ENCODE results near the gene DAND5. TPM values are rescaled to one million over a fixed set of nuclear protein-coding genes. Genes with fewer than 3 reads are reported as not detected.
A peak's percentile ranks its signal among the peaks of the same experiment; 100 is the strongest.
"Not testable (repeated sequence)": the region's sequence is repeated elsewhere in the genome, so short reads cannot be mapped to it uniquely, and the experiment has no call there.

The DAND5 gene
- total RNA-seq, 6 donors from 2014 or later = not detected

DNA sequence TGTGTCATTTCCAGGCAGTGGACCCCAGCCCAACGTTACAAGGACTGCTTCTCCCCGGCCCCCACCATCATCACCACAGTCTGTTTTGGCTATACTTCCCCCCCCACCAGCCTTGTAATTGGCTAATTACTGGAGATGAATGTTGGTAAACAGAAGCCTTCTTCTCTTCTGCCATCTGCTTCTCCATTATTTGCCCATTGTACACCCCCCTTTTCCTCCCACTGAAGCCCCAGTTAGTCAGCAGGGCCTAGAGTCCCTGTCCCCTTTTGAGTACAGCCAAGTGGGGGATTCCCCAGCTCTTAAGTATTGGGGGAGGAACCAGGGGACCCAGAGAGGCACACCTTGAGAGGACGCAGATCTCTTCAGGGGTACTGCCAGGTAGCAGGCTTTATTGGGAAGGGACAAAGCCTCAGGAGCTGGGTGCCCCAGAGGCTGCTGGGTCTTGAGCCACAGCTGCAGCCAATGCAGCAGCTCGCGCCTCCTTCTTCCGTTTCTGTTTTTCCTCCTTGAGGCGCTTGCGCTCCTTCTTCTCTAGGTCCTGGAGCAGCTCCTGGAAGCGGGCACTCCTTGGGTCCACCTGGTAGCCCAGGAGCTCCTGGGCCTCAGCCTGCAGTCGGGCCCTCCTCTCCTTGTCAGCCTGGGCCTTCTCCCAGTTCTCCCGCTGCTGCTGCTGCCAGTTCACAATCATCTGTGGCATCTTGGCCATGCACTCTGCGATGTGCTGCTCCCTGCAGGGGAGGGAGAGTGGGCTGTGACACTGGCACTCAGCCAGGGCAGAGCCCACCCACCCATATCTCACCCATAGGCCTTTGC lies 15.4 kb upstream of the DAND5 start:
- Histone ChIP-seq H3K9me3 (no peaks in the 10 kb centered on the region), H3K4me3 (no peak overlapping the region), H3K27me3 (no peaks in the 10 kb centered on the region), H3K27ac (peak overlapping the region in 3 of 4 donors; percentile 24 to 68 (median 64)), H3K4me1 (peaks cover 29 to 50% (median 42%) of the 10 kb centered on the region in 4 donors), H3K36me3 (peaks cover 19 to 59% (median 53%) of the 10 kb centered on the region in 4 donors)
- DNase-seq = no peak
- TF ChIP-seq POLR2A (IDR thresholded peaks at IDR 0.05) = no peak
- no peak for TF ChIP-seq CTCF (IDR thresholded peaks at IDR 0.05)
- TF ChIP-seq EP300 (IDR thresholded peaks at IDR 0.05) = no peak
- no peak for TF ChIP-seq POLR2AphosphoS5 (IDR thresholded peaks at IDR 0.05)
- 62 to 68% methylated on average over 10 to 12 of the region's 12 CpGs for WGBS, 2 donors
- ATAC-seq (ENCODE audit: low FRiP score in 2 of 2) = no peak

DNA sequence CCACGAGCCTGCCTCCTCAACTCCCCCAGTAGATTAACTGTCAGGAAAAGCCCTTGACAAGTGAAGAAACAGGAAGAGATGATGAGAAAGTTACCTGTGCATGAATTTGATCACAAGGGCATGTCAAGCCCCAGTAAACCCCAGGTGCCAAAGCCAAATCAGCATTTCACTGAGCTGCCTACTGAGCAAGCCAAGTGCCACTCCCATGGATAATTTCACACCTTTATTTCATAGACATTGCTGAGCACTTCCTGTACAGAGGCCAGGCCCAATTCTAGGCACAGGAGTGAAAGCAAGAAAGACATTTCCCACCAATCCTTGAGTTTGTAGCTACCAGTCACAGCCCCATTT lies 14.8 kb upstream of the DAND5 start:
- Histone ChIP-seq H3K9me3 (no peaks in the 10 kb centered on the region), H3K27ac (peak overlapping the region in 2 of 4 donors; percentile 19 to 24), H3K27me3 (no peaks in the 10 kb centered on the region), H3K4me1 (peaks cover 29 to 50% (median 42%) of the 10 kb centered on the region in 4 donors), H3K36me3 (peaks cover 13 to 53% (median 47%) of the 10 kb centered on the region in 4 donors), H3K4me3 (no peak overlapping the region)
- no peak for TF ChIP-seq POLR2AphosphoS5 (IDR thresholded peaks at IDR 0.05)
- no peak for TF ChIP-seq POLR2A (IDR thresholded peaks at IDR 0.05)
- TF ChIP-seq CTCF (IDR thresholded peaks at IDR 0.05) = no peak
- ATAC-seq (ENCODE audit: low FRiP score in 2 of 2) = no peak
- DNase-seq = no peak
- 0 to 40% methylated on average over 1 of the region's 1 CpG for WGBS, 2 donors

DNA sequence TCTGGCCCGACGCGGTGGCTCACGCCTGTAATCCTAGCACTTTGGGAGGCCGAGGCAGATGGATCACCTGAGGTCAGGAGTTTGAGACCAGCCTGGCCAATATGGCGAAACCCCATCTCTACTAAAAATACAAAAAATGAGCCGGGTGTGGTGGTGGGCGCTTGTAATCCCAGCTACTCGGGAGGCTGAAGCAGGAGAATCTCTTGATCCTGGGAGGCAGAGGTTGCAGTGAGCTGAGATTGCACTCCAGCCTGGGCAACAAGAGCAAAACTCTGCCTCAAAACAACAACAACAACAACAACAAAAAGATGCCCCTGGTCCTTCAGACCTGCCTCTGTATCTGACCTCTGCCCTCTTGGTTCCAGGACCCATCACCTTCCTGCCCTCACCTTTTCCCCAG lies 13.8 kb upstream of the DAND5 start:
- peak overlapping the region in 2 of 4 donors; percentile 81 to 96 for H3K4me3 ChIP-seq
- H3K27me3 ChIP-seq; DNase-seq; ATAC-seq (ENCODE audit: low FRiP score in 2 of 2); H3K9me3 ChIP-seq: not testable (repeated sequence)
- peaks cover 5 to 43% (median 39%) of the 10 kb centered on the region in 4 donors for H3K36me3 ChIP-seq
- H3K27ac ChIP-seq = peak overlapping the region in 2 of 4 donors; percentile 88 to 93
- 88% methylated on average over 9 of the region's 9 CpGs for WGBS, 2 donors
- H3K4me1 ChIP-seq = peaks cover 29 to 50% (median 42%) of the 10 kb centered on the region in 4 donors

DNA sequence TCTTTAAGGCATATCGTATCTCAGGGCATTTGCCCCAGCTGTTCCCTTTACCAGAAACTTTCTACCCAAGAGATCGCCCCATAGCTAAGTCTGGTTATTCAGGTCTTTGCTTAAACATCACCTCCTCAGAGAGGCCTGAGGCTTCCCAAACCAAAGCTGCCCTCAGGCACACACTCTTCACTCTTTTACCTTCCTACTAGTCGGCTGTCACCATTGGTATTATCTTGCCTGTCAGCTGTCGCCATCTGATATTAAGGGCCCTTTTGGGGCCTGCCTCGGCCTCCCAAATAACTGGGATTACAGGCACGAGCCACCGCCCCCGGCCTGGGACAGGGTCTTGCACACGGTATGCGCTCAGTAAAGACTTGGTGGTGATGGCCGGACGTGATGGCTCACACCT lies 13.4 kb upstream of the DAND5 start:
- TF ChIP-seq CTCF (IDR thresholded peaks at IDR 0.05) = no peak
- no peak for DNase-seq
- no peaks in the 10 kb centered on the region for H3K9me3 ChIP-seq
- H3K27me3 ChIP-seq = no peaks in the 10 kb centered on the region
- peaks cover 4 to 39% (median 35%) of the 10 kb centered on the region in 4 donors for H3K36me3 ChIP-seq
- 55 to 70% methylated on average over 10 to 12 of the region's 12 CpGs for WGBS, 2 donors
- peaks cover 29 to 50% (median 42%) of the 10 kb centered on the region in 4 donors for H3K4me1 ChIP-seq
- no peak for ATAC-seq (ENCODE audit: low FRiP score in 2 of 2)
- H3K27ac ChIP-seq = peak overlapping the region; percentile 82 to 93 (median 90)
- peak overlapping the region in 3 of 4 donors; percentile 81 to 96 (median 86) for H3K4me3 ChIP-seq

- 8 to 9% methylated on average over 34 to 45 of the region's 84 CpGs for WGBS, 2 donors
- peaks cover 4 to 32% (median 27%) of the 10 kb centered on the region in 4 donors for H3K36me3 ChIP-seq
- ATAC-seq (ENCODE audit: low FRiP score in 2 of 2) (peak; percentile 95 to 98), DNase-seq (peak; percentile 86 to 95)
- H3K27ac ChIP-seq = peak within 1 kb of the TSS; percentile 82 to 93 (median 90)
- peak within 1 kb of the TSS; percentile 81 to 96 (median 90) for H3K4me3 ChIP-seq
- H3K9me3 ChIP-seq = no peaks in the 10 kb centered on the region
- H3K4me1 ChIP-seq = peaks cover 29 to 50% (median 42%) of the 10 kb centered on the region in 4 donors
- TF ChIP-seq POLR2AphosphoS5 (IDR thresholded peaks at IDR 0.05) (peak; percentile 59 to 73), CTCF (IDR thresholded peaks at IDR 0.05) (no peak), EP300 (IDR thresholded peaks at IDR 0.05) (no peak), POLR2A (IDR thresholded peaks at IDR 0.05) (peak; percentile 16 to 82 (median 44))
- no peaks in the 10 kb centered on the region for H3K27me3 ChIP-seq
Measured at GRCh38 chr19:12956446-12957388, 12.7 kb upstream of the DAND5 start, which contains the start of gene GADD45GIP1. GADD45GIP1 (minus strand) TSS chr19:12957223; CDS start chr19:12957212, 11 bp downstream.

GRCh38 chr19:12957389-12957952 lies 11.9 kb upstream of the DAND5 start:
- H3K27ac ChIP-seq = peak overlapping the region; percentile 82 to 93 (median 90)
- H3K36me3 ChIP-seq = peaks cover 4 to 24% (median 20%) of the 10 kb centered on the region in 4 donors
- ATAC-seq (ENCODE audit: low FRiP score in 2 of 2) = peak in 1 of 2 donors; percentile 13
- not testable (repeated sequence) for H3K27me3 ChIP-seq, DNase-seq, H3K9me3 ChIP-seq
- WGBS, 2 donors = 31 to 51% methylated on average over 31 of the region's 31 CpGs
- peaks cover 29 to 47% (median 38%) of the 10 kb centered on the region in 4 donors for H3K4me1 ChIP-seq
- H3K4me3 ChIP-seq = peak overlapping the region; percentile 81 to 96 (median 90)
